Measurements from ENCODE around the gene BATF.

Gene BATF

DNA sequence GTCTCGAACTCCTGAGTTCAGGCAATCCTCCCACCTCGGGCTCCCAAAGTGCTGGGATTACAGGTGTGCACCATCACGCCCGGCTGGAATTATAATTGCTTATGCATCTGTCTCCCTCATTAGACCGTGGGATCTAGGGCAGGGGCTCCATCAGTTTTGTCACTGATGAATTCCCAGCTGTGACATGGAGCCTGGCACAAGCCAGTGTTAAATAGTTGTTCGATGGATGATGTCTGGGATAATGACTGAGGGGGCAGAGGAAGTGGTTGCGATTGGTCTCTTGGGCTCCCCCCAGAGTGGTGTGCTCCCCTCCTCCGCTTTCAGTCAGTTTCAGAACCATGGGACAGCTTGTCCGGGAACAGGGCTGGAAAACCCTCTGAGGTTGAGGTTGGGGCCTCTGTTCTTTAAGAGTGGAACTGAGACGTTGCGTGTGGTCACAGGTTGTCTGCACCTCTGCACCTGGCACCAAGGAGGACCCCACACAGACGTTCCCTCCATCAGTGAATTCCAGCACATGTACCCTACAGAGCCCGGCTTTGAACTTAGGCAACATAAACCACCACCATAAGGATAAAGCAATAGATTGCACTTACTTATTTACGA, 30.8 kb upstream of the BATF start:
- Histone ChIP-seq H3K4me1 (ENCODE audit: control insufficient read depth, insufficient read depth, low read length, poor library complexity, severe bottlenecking) (no peaks in the 10 kb centered on the region), H3K9me3 (ENCODE audit: control insufficient read depth, low read length) (no peaks in the 10 kb centered on the region), H3K36me3 (ENCODE audit: control insufficient read depth, insufficient read depth, low read length) (no peaks in the 10 kb centered on the region), H3K27ac (ENCODE audit: low read depth, low read length, severe bottlenecking) (no peak overlapping the region), H3K4me3 (ENCODE audit: extremely low read depth, insufficient read depth, low read length, poor library complexity, severe bottlenecking) (no peak overlapping the region)
- WGBS, 2 experiments (ENCODE audit: insufficient coverage in 2 of 2), result 89 to 90% methylated on average over 10 to 12 of the region's 14 CpGs

DNA sequence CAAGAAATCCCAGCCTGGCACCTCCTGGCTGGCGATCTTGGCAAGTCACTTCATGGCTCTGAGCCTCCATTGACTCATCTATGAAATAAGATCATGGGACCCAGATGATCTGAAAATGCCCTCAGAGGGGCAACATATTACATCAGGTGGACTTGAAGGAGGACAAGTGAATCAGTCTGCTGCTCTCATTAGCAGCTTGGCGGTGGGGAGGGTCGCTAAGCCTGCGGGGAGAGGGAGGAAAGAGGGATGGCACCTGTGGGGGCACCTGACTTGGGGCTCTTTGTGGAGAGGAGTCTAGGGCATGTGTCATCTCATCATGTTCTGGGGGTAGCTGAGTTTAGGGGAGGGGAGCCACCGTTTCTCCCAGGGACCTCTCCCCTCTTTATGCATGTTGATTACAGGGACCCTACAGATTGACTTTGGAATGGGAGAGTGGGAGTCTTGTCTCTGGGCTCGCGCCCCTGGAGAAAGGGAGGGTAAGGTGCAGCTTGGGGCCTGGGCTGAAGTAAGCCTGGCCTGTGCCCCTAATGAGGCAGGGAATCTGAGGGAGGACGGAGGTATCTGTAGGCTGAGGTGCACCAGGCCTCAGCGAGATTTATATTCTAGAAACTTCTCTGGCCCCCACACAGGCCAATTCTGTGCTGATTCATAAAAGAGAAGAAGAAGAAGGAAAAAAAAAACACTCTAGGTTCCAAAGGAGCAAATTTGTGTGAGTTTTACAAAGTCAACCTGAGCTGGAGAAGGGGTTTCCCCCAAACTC, 29.3 kb upstream of the BATF start:
- WGBS, 2 experiments (ENCODE audit: insufficient coverage in 2 of 2), result 89 to 93% methylated on average over 3 to 7 of the region's 9 CpGs
- no peaks in the 10 kb centered on the region for H3K4me1 ChIP-seq (ENCODE audit: control insufficient read depth, insufficient read depth, low read length, poor library complexity, severe bottlenecking)

DNA sequence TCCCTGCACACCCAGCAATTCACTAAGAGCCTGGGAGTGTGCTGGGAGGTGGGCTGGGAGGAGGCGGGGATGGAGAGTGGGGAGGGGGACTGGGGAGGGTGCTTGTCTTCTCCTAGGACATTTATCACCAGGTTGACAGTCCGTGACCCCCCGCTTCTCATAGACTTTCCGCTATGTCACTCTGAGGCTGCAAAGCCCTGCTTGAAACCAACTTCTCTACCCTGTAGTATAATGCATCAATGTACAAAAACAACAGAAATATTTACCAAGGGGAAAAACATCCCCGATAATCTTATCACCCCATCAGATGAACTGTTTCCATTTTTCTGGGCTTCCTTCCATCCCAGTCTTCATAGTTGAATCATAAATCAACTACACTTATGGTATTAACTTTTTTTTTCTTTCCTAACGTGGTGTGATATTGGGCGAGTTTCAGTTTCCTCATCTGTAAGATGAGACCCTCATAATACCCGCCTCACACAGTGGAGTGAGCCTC, 28.6 kb upstream of the BATF start:
- Histone ChIP-seq H3K4me1 (ENCODE audit: control insufficient read depth, insufficient read depth, low read length, poor library complexity, severe bottlenecking) (no peaks in the 10 kb centered on the region), H3K27ac (ENCODE audit: low read depth, low read length, severe bottlenecking) (no peak overlapping the region), H3K4me3 (ENCODE audit: extremely low read depth, insufficient read depth, low read length, poor library complexity, severe bottlenecking) (no peak overlapping the region), H3K9me3 (ENCODE audit: control insufficient read depth, low read length) (no peaks in the 10 kb centered on the region), H3K36me3 (ENCODE audit: control insufficient read depth, insufficient read depth, low read length) (no peaks in the 10 kb centered on the region)
- 88% methylated on average over 6 of the region's 8 CpGs; no CpG with 5 or more reads in 1 of the 2 experiments for WGBS, 2 experiments (ENCODE audit: insufficient coverage in 2 of 2)

More for the DNA sequence above, 29.3 kb upstream of the BATF start:
- Histone ChIP-seq H3K27ac (ENCODE audit: low read depth, low read length, severe bottlenecking) (no peak overlapping the region), H3K36me3 (ENCODE audit: control insufficient read depth, insufficient read depth, low read length) (no peaks in the 10 kb centered on the region), H3K9me3 (ENCODE audit: control insufficient read depth, low read length) (no peaks in the 10 kb centered on the region), H3K4me3 (ENCODE audit: extremely low read depth, insufficient read depth, low read length, poor library complexity, severe bottlenecking) (no peak overlapping the region)

- Histone ChIP-seq H3K27ac (ENCODE audit: low read depth, low read length, severe bottlenecking) (no peak overlapping the region), H3K4me1 (ENCODE audit: control insufficient read depth, insufficient read depth, low read length, poor library complexity, severe bottlenecking) (no peaks in the 10 kb centered on the region), H3K36me3 (ENCODE audit: control insufficient read depth, insufficient read depth, low read length) (no peaks in the 10 kb centered on the region), H3K9me3 (ENCODE audit: control insufficient read depth, low read length) (no peaks in the 10 kb centered on the region), H3K4me3 (ENCODE audit: extremely low read depth, insufficient read depth, low read length, poor library complexity, severe bottlenecking) (no peak overlapping the region)
- 94 to 96% methylated on average over 4 of the region's 5 CpGs for WGBS, 2 experiments (ENCODE audit: insufficient coverage in 2 of 2)
Observed at GRCh38 chr14:75494896-75495295, 27.4 kb upstream of the BATF start.

DNA sequence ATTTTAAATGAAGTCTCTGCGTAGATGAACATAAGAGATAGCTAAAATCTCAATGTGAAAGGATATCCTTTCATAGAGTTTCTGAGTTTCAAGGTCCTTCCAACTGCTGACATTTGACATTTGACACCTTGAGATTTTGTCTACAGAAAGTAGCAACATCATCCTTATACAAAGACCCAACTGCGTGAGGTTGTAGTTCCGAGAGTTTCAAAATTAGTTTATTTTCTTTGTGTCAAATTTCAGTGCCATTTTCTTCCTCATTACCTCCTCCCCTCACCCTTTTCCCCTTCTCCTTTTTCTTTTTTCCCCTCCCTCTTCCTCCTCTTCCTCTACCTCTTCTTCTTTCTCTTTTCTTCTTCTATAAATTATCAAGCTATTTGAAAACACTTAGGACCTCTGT, 26.9 kb upstream of the BATF start:
- Histone ChIP-seq H3K27ac (ENCODE audit: low read depth, low read length, severe bottlenecking) (no peak overlapping the region), H3K4me3 (ENCODE audit: extremely low read depth, insufficient read depth, low read length, poor library complexity, severe bottlenecking) (no peak overlapping the region), H3K9me3 (ENCODE audit: control insufficient read depth, low read length) (no peaks in the 10 kb centered on the region), H3K36me3 (ENCODE audit: control insufficient read depth, insufficient read depth, low read length) (no peaks in the 10 kb centered on the region), H3K4me1 (ENCODE audit: control insufficient read depth, insufficient read depth, low read length, poor library complexity, severe bottlenecking) (no peaks in the 10 kb centered on the region)
- 100% methylated on average over 3 of the region's 3 CpGs; no CpG with 5 or more reads in 1 of the 2 experiments for WGBS, 2 experiments (ENCODE audit: insufficient coverage in 2 of 2)

DNA sequence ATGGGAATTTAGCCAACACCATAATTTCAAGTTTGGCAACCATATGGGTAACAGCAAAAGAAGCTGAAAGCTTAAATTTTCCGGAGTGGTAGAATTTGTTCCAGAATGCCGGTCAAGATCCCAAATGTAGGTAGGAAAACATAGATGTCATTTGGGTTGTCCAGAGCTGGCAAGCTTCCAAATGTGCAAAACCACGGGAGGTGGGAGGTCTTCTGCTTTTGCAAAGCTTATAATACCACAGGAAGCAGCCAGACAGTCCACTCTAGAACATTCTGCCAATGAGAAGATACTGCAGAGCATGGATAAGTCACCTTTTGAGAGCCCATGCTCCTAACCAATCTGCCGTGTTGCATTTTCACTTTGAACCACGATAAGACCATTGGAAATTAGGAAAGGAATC, 26.4 kb upstream of the BATF start:
- Histone ChIP-seq H3K4me3 (ENCODE audit: extremely low read depth, insufficient read depth, low read length, poor library complexity, severe bottlenecking) (no peak overlapping the region), H3K9me3 (ENCODE audit: control insufficient read depth, low read length) (no peaks in the 10 kb centered on the region), H3K27ac (ENCODE audit: low read depth, low read length, severe bottlenecking) (no peak overlapping the region), H3K4me1 (ENCODE audit: control insufficient read depth, insufficient read depth, low read length, poor library complexity, severe bottlenecking) (no peaks in the 10 kb centered on the region), H3K36me3 (ENCODE audit: control insufficient read depth, insufficient read depth, low read length) (no peaks in the 10 kb centered on the region)
- 93 to 95% methylated on average over 5 of the region's 5 CpGs for WGBS, 2 experiments (ENCODE audit: insufficient coverage in 2 of 2)

- H3K36me3 ChIP-seq (ENCODE audit: control insufficient read depth, insufficient read depth, low read length), result no peaks in the 10 kb centered on the region
- WGBS, 2 experiments (ENCODE audit: insufficient coverage in 2 of 2), result 87 to 100% methylated on average over 3 to 4 of the region's 4 CpGs
- no peak overlapping the region for H3K4me3 ChIP-seq (ENCODE audit: extremely low read depth, insufficient read depth, low read length, poor library complexity, severe bottlenecking)
- no peak overlapping the region for H3K27ac ChIP-seq (ENCODE audit: low read depth, low read length, severe bottlenecking)
- no peaks in the 10 kb centered on the region for H3K9me3 ChIP-seq (ENCODE audit: control insufficient read depth, low read length)
- no peaks in the 10 kb centered on the region for H3K4me1 ChIP-seq (ENCODE audit: control insufficient read depth, insufficient read depth, low read length, poor library complexity, severe bottlenecking)
Observed at GRCh38 chr14:75496755-75497154, 25.5 kb upstream of the BATF start.

DNA sequence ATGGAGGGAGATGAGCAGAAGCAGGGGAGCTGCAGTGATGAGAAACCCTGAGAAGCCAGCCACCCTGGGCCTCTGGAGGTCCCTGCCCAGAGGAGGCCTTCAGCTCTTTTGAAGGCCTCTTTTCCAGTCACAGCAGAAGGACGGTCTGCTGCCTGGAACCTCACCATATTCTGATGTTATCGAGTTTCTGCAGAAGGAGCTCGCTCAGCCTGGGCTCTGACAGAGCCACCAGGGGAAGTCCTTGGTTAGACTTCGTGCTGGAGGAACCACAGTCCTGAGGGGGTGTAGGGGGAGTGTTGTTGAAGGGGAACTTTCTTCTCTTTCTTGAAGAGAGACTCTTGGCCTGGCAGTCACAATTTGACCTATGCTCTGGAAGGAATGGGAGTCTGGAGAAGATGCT, 25.1 kb upstream of the BATF start:
- no peaks in the 10 kb centered on the region for H3K4me1 ChIP-seq (ENCODE audit: control insufficient read depth, insufficient read depth, low read length, poor library complexity, severe bottlenecking)
- H3K27ac ChIP-seq (ENCODE audit: low read depth, low read length, severe bottlenecking), result no peak overlapping the region
- H3K4me3 ChIP-seq (ENCODE audit: extremely low read depth, insufficient read depth, low read length, poor library complexity, severe bottlenecking), result no peak overlapping the region
- H3K36me3 ChIP-seq (ENCODE audit: control insufficient read depth, insufficient read depth, low read length), result no peaks in the 10 kb centered on the region
- no peaks in the 10 kb centered on the region for H3K9me3 ChIP-seq (ENCODE audit: control insufficient read depth, low read length)
- WGBS, 2 experiments (ENCODE audit: insufficient coverage in 2 of 2), result 66 to 85% methylated on average over 4 of the region's 4 CpGs

DNA sequence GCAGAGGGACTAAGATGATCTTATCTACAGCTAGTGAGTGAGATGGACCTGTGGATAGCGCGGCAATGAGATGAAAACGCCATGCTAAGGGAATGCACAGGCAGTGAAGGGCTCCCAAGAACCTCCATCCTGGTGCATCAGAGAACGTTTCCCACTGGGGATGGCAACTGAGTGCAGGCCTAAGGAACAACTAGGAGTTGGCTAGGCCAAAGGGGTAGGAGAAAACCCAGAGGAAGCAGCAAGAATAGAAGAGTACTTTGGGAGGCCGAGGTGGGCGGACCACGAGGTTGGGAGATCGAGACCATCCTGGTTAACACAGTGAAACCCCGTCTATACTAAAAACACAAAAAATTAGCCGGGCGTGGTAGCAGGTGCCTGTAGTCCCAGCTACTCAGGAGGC, 24.6 kb upstream of the BATF start:
- WGBS, 2 experiments (ENCODE audit: insufficient coverage in 2 of 2), result 94 to 98% methylated on average over 4 to 11 of the region's 11 CpGs
- Histone ChIP-seq H3K4me1 (ENCODE audit: control insufficient read depth, insufficient read depth, low read length, poor library complexity, severe bottlenecking) (no peaks in the 10 kb centered on the region), H3K4me3 (ENCODE audit: extremely low read depth, insufficient read depth, low read length, poor library complexity, severe bottlenecking) (no peak overlapping the region), H3K36me3 (ENCODE audit: control insufficient read depth, insufficient read depth, low read length) (no peaks in the 10 kb centered on the region), H3K9me3 (ENCODE audit: control insufficient read depth, low read length) (no peaks in the 10 kb centered on the region), H3K27ac (ENCODE audit: low read depth, low read length, severe bottlenecking) (no peak overlapping the region)

DNA sequence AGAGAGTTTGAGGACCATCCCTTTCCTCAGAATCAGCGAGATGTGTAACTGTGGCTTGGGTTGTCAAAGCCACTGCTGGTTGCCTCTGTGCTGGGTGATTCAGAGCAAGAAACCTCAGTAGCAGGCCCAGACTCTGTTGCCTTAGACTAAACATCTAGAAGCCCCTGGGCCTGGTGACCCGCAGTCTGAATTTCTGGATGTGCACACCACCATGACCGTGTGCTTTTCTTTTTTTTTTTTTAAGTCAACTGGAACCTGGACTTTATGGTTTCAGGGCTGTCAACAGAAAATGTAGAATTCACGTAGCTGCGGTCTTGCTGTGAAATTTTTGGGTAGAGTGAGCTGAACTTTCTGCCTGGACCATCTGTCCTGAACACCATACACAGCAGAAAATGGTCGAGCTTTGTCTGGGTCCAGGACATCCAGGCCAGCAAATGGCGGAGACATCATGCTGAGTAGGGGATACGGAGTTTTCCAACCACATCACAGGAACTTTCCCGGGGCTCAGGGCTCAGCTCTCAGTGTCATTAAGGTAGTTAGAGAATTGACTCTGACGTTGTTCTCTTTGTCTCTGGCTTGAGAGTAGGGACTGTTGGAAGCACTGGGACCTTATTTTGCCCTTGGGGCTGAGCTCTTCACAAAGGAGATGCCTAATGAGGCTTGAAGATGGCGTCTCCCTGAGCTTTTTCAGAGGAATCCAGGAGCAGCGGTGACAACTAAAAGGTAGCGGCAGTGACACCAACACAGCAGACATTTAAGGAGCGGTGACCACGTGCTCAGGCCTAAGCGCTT, 23.0 kb upstream of the BATF start:
- Histone ChIP-seq H3K27ac (ENCODE audit: low read depth, low read length, severe bottlenecking) (no peak overlapping the region), H3K4me1 (ENCODE audit: control insufficient read depth, insufficient read depth, low read length, poor library complexity, severe bottlenecking) (no peaks in the 10 kb centered on the region), H3K9me3 (ENCODE audit: control insufficient read depth, low read length) (no peaks in the 10 kb centered on the region), H3K4me3 (ENCODE audit: extremely low read depth, insufficient read depth, low read length, poor library complexity, severe bottlenecking) (no peak overlapping the region), H3K36me3 (ENCODE audit: control insufficient read depth, insufficient read depth, low read length) (no peaks in the 10 kb centered on the region)
- WGBS, 2 experiments (ENCODE audit: insufficient coverage in 2 of 2), result 90 to 94% methylated on average over 15 to 16 of the region's 16 CpGs

Measured in mesodermal cell (in vitro differentiated cells).